Adrenal gland (tissue), 12 donors: Measurements from ENCODE around the gene HADHA. TPM values are rescaled to one million over a fixed set of nuclear protein-coding genes. Genes with fewer than 3 reads are reported as not detected.

Source experiments
- polyA plus RNA-seq, 3 donors: library from polyadenylated mRNA; stranded (reverse); fragments of 200-250 nt in 2 of 3; fragments of 350-450 nt in 1 of 3; fragmentation: Illumina TruSeq in 1 of 3; extraction: RNeasy Lipid Tissue Mini Kit (QIAGEN cat#74804) in 1 of 3; gene quantifications; one replicate each; pipeline ENCODE4 v1.2.3, GENCODE V29; 2013 to 2014
- total RNA-seq, 9 donors: library from RNA; depleted of rRNA in 4 of 9; stranded (reverse); fragments of >200 nt in 4 of 9; fragments of 120-200 nt in 1 of 9; fragmentation: NEBNext Ultra II Directional in 1 of 9; extraction: Animal tissue kit (Norgen Biotek cat#: 25700) in 1 of 9; gene quantifications; one replicate each; pipeline versions ENCODE4 v1.1.0 to v1.2.4, GENCODE V29; 2013 to 2023
- donor health status: healthy with polysubstance abuse.
- donor health status: Bipolar disorder and iron deficiency.
- donor health status: DM: yes; HTN: yes; CAD: no.
- donor health status: DM: no; HTN: no; CAD: no.
- donor health status: DM: no; HTN: no; CAD: no.
- donor health status: DM: yes; HTN: yes; CAD: no.

HADHA gene
- total and polyA plus RNA-seq, 12 donors, result 43.8 to 353 (median 210) TPM

Other genes with a start within 250 kb of the HADHA start
- gene RAB10, start 210.5 kb downstream of the HADHA start, total RNA-seq, result 100 to 1,000 TPM in 7 of 9 donors, 10 to 100 TPM in 2; 84.0 to 258 (median 154) TPM
- 100 to 1,000 TPM in 1 of 3 donors, 10 to 100 TPM in 2; 31.8 to 369 (median 36.5) TPM for gene RAB10, start 210.5 kb downstream of the HADHA start, polyA plus RNA-seq
- gene GAREM2, start 71.5 kb downstream of the HADHA start, total RNA-seq, result 1 to 10 TPM in 7 of 9 donors, under 1 TPM in 1, not detected in 1; 0.55 to 2.5 (median 1.6) TPM
- 1 to 10 TPM in 1 of 3 donors, under 1 TPM in 2; 0.57 to 1.0 (median 0.77) TPM for gene GAREM2, start 71.5 kb downstream of the HADHA start, polyA plus RNA-seq
- 100 to 1,000 TPM; 304 to 496 (median 366) TPM for gene HADHB, start 307 bp upstream of the HADHA start, total RNA-seq
- gene HADHB, start 307 bp upstream of the HADHA start, polyA plus RNA-seq, result 100 to 1,000 TPM in 2 of 3 donors, 10 to 100 TPM in 1; 69.6 to 420 (median 112) TPM
- 10 to 100 TPM in 8 of 9 donors, 1 to 10 TPM in 1; 8.1 to 45.4 (median 22.7) TPM for gene SELENOI, start 101.5 kb upstream of the HADHA start, total RNA-seq
- 10 to 100 TPM in 1 of 3 donors, 1 to 10 TPM in 2; 1.9 to 25.8 (median 3.2) TPM for gene SELENOI, start 101.5 kb upstream of the HADHA start, polyA plus RNA-seq
- under 1 TPM in 6 of 9 donors, not detected in 3; 0.07 to 0.75 (median 0.22) TPM for gene ADGRF3, start 102.2 kb upstream of the HADHA start, total RNA-seq
- gene ADGRF3, start 102.2 kb upstream of the HADHA start, polyA plus RNA-seq, result under 1 TPM; 0.13 to 0.17 (median 0.16) TPM
- under 1 TPM in 2 of 9 donors, not detected in 7; 0.11 to 0.14 TPM for gene DRC1, start 157.3 kb upstream of the HADHA start, total RNA-seq
- gene DRC1, start 157.3 kb upstream of the HADHA start, polyA plus RNA-seq, result under 1 TPM; 0.10 to 0.56 (median 0.22) TPM
- gene OTOF, start 233.5 kb upstream of the HADHA start, total RNA-seq, result 1 to 10 TPM in 5 of 9 donors, under 1 TPM in 4; 0.18 to 2.0 (median 1.1) TPM
- gene OTOF, start 233.5 kb upstream of the HADHA start, polyA plus RNA-seq, result 1 to 10 TPM in 2 of 3 donors, under 1 TPM in 1; 0.33 to 1.6 (median 1.1) TPM